HEK293 (cell line): Measurements from ENCODE around the gene GALNT2.

Experiments
- HOXD13 ChIP-seq: sonication (generic); formaldehyde crosslinking; IDR thresholded peaks from 2 replicates; pipeline ENCODE4 v1.8.0; 2022; ENCODE audit warnings: missing genetic modification reagents, borderline replicate concordance
- MEIS1 ChIP-seq: sonication (generic); formaldehyde crosslinking; IDR thresholded peaks from 2 replicates; pipeline ENCODE4 v1.8.1; 2022; ENCODE audit warnings: missing genetic modification reagents, mild to moderate bottlenecking, borderline replicate concordance
- MYNN ChIP-seq: fragments of 450-650 bp; formaldehyde crosslinking; IDR thresholded peaks from 2 replicates; pipeline ENCODE4 v1.5.1; 2016; ENCODE audit warnings: missing biosample characterization, missing genetic modification characterization, borderline replicate concordance
- MZF1 ChIP-seq: fragments of 450-650 bp; formaldehyde crosslinking; IDR thresholded peaks from 2 replicates; pipeline ENCODE4 v1.5.1; 2017; ENCODE audit warnings: missing biosample characterization, missing genetic modification characterization, borderline replicate concordance
- YY1 ChIP-seq: fragments of 450-650 bp; formaldehyde crosslinking; IDR thresholded peaks from 2 replicates; pipeline ENCODE4 v1.5.1; 2018; ENCODE audit warnings: missing biosample characterization, missing genetic modification characterization
- ZNF138 ChIP-seq: fragments of 450-650 bp; formaldehyde crosslinking; IDR thresholded peaks from 2 replicates; pipeline ENCODE4 v1.5.1; 2016; ENCODE audit warnings: missing biosample characterization, missing genetic modification characterization, borderline replicate concordance
- ZNF514 ChIP-seq: fragments of 450-650 bp; formaldehyde crosslinking; IDR thresholded peaks from 2 replicates; pipeline ENCODE4 v1.5.1; 2016; ENCODE audit warnings: missing biosample characterization, missing genetic modification characterization
- ZNF623 ChIP-seq: fragments of 450-650 bp; formaldehyde crosslinking; IDR thresholded peaks from 2 replicates; pipeline ENCODE4 v1.5.1; 2016; ENCODE audit warnings: missing biosample characterization, missing genetic modification characterization
- ZNF629 ChIP-seq: fragments of 450-650 bp; formaldehyde crosslinking; IDR thresholded peaks from 2 replicates; pipeline ENCODE4 v1.5.1; 2017; ENCODE audit warnings: missing biosample characterization, missing genetic modification characterization
- ZNF701 ChIP-seq: fragments of 450-650 bp; formaldehyde crosslinking; IDR thresholded peaks from 2 replicates; pipeline ENCODE4 v1.5.1; 2016; ENCODE audit warnings: missing biosample characterization, missing genetic modification characterization
- TF ChIP-seq, protein P1 (sequence below): fragments of 450-650 bp; formaldehyde crosslinking; IDR thresholded peaks from 2 replicates; pipeline ENCODE4 v1.5.1; 2016; ENCODE audit warnings: missing biosample characterization, missing genetic modification characterization
- TF ChIP-seq, protein P2 (sequence below): fragments of 450-650 bp; formaldehyde crosslinking; conservative IDR thresholded peaks from 2 replicates; pipeline ENCODE4 v1.5.1; 2016; ENCODE audit warnings: low read depth, missing biosample characterization, missing genetic modification characterization
- TF ChIP-seq, protein P3 (sequence below): fragments of 450-650 bp; formaldehyde crosslinking; optimal IDR thresholded peaks from 2 replicates; pipeline ENCODE3; 2016; ENCODE audit warnings: missing biosample characterization, mild to moderate bottlenecking, missing genetic modification characterization
- TF ChIP-seq, protein P4 (sequence below): fragments of 450-650 bp; formaldehyde crosslinking; IDR thresholded peaks from 2 replicates; pipeline ENCODE4 v1.5.1; 2016; ENCODE audit warnings: missing biosample characterization, missing genetic modification characterization

DNA sequence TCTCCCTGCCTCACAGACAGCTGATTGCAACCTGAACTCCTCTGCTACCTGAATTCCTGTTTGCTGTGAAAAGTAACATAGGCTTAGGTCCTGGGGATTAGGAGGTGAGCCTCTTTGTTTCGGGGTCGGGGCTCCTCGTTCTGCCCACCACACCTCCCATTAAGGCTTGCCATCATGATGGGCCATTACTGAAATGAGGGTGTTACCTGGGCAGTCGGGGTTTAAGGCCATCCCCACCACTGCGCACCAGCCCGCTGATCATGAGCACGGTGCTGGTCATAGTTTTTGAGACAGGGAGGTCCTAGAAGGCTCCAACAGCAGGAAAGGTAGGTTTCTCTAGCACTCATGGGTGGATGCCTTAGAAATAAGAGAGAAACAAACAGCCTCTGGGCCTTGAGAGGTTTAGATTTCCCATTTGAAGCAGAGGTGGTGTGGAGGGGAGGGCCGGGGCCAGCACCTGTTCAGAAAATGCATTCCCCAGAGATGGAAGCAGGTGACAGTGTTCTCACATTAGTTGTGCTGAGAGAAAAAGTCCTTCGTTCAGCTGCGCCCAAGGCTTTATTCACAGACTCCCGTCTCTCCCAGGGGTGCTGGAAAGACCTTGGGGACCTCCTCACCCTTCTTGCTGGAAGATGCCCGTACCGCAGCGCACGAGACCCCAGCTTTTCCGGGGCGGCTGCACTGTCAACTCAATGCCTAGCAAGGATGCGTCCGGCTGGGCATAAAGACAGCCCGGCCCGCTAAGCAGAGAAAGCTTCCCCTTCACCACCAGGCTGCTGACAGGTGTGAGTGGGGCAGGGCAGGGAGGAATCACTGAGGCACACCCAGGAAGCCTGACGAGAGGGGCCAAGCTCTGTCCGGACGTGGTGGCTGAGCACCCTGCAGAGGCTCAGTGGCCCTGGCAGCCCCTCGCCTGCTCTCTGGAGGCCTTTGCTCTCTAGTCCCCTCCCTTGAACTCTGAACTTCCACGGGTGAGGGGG, 233.6 kb downstream of the GALNT2 start:
- TF ChIP-seq, protein P1, sequence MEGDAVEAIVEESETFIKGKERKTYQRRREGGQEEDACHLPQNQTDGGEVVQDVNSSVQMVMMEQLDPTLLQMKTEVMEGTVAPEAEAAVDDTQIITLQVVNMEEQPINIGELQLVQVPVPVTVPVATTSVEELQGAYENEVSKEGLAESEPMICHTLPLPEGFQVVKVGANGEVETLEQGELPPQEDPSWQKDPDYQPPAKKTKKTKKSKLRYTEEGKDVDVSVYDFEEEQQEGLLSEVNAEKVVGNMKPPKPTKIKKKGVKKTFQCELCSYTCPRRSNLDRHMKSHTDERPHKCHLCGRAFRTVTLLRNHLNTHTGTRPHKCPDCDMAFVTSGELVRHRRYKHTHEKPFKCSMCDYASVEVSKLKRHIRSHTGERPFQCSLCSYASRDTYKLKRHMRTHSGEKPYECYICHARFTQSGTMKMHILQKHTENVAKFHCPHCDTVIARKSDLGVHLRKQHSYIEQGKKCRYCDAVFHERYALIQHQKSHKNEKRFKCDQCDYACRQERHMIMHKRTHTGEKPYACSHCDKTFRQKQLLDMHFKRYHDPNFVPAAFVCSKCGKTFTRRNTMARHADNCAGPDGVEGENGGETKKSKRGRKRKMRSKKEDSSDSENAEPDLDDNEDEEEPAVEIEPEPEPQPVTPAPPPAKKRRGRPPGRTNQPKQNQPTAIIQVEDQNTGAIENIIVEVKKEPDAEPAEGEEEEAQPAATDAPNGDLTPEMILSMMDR (tag by site-specific recombination) = no peak
- TF ChIP-seq ZNF623 (tag by site-specific recombination) = no peak
- TF ChIP-seq, protein P2, sequence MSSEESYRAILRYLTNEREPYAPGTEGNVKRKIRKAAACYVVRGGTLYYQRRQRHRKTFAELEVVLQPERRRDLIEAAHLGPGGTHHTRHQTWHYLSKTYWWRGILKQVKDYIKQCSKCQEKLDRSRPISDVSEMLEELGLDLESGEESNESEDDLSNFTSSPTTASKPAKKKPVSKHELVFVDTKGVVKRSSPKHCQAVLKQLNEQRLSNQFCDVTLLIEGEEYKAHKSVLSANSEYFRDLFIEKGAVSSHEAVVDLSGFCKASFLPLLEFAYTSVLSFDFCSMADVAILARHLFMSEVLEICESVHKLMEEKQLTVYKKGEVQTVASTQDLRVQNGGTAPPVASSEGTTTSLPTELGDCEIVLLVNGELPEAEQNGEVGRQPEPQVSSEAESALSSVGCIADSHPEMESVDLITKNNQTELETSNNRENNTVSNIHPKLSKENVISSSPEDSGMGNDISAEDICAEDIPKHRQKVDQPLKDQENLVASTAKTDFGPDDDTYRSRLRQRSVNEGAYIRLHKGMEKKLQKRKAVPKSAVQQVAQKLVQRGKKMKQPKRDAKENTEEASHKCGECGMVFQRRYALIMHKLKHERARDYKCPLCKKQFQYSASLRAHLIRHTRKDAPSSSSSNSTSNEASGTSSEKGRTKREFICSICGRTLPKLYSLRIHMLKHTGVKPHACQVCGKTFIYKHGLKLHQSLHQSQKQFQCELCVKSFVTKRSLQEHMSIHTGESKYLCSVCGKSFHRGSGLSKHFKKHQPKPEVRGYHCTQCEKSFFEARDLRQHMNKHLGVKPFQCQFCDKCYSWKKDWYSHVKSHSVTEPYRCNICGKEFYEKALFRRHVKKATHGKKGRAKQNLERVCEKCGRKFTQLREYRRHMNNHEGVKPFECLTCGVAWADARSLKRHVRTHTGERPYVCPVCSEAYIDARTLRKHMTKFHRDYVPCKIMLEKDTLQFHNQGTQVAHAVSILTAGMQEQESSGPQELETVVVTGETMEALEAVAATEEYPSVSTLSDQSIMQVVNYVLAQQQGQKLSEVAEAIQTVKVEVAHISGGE (tag by site-specific recombination) = no peak
- TF ChIP-seq HOXD13 (CRISPR knock-in tag) = no peak
- TF ChIP-seq ZNF629 (tag by site-specific recombination) = no peak
- TF ChIP-seq, protein P3, sequence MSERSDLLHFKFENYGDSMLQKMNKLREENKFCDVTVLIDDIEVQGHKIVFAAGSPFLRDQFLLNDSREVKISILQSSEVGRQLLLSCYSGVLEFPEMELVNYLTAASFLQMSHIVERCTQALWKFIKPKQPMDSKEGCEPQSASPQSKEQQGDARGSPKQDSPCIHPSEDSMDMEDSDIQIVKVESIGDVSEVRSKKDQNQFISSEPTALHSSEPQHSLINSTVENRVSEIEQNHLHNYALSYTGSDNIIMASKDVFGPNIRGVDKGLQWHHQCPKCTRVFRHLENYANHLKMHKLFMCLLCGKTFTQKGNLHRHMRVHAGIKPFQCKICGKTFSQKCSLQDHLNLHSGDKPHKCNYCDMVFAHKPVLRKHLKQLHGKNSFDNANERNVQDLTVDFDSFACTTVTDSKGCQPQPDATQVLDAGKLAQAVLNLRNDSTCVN (tag by site-specific recombination) = no peak
- no peak for TF ChIP-seq YY1 (tag by site-specific recombination)
- TF ChIP-seq MZF1 (tag by site-specific recombination) = no peak
- no peak for TF ChIP-seq ZNF701 (tag by site-specific recombination)
- TF ChIP-seq ZNF514 (tag by site-specific recombination) = no peak
- no peak for TF ChIP-seq MEIS1 (CRISPR knock-in tag)
- TF ChIP-seq MYNN (tag by site-specific recombination) = no peak
- TF ChIP-seq, protein P4, sequence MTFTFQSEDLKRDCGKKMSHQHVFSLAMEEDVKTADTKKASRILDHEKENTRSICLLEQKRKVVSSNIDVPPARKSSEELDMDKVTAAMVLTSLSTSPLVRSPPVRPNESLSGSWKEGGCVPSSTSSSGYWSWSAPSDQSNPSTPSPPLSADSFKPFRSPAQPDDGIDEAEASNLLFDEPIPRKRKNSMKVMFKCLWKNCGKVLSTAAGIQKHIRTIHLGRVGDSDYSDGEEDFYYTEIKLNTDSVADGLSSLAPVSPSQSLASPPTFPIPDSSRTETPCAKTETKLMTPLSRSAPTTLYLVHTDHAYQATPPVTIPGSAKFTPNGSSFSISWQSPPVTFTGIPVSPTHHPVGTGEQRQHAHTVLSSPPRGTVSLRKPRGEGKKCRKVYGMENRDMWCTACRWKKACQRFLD (tag by site-specific recombination) = no peak
- no peak for TF ChIP-seq ZNF138 (tag by site-specific recombination)
